CD14-positive monocyte (primary cell): ENCODE data around the gene FHL3. TPM values are rescaled to one million over a fixed set of nuclear protein-coding genes. Genes with fewer than 3 reads are reported as not detected.

Experiments
- DNase-seq, 3 donors: peaks; one replicate each; pipeline ENCODE4 v3.0.0-alpha.2; 2011 to 2022
- H2AFZ ChIP-seq: 2 replicates; pipeline ENCODE4 v1.6.0; 2012; ENCODE audit warnings: mild to moderate bottlenecking, low read depth, low read length, inconsistent platforms; ENCODE audit not compliant: insufficient read depth, poor library complexity, severe bottlenecking
- H3K27ac ChIP-seq, 2 donors: 1 replicate in 1 of 2; 2 replicates in 1 of 2; pipeline ENCODE4 v1.5.1; 2012 to 2013; ENCODE audit warnings: low read length in 2 of 2, control low read depth in 1 of 2, inconsistent platforms in 1 of 2, low read depth in 1 of 2, mild to moderate bottlenecking in 1 of 2
- H3K27me3 ChIP-seq, 2 donors: one replicate each; pipeline versions ENCODE4 v1.6.0 to v1.6.1; 2011 to 2013; ENCODE audit warnings: low read length in 2 of 2; ENCODE audit not compliant: control insufficient read depth in 2 of 2, insufficient read depth in 2 of 2
- H3K36me3 ChIP-seq, 2 donors: replicated peaks in 1 of 2; 1 replicate in 1 of 2; 2 replicates in 1 of 2; pipeline versions ENCODE4 v1.5.1 to v1.6.1; 2012 to 2013; ENCODE audit warnings: low read length in 2 of 2, control low read depth in 1 of 2, inconsistent platforms in 1 of 2, mild to moderate bottlenecking in 1 of 2; ENCODE audit not compliant: insufficient read depth in 2 of 2, control insufficient read depth in 1 of 2
- H3K4me1 ChIP-seq, 2 donors: 1 replicate in 1 of 2; 2 replicates in 1 of 2; pipeline versions ENCODE4 v1.5.1 to v1.6.1; 2012 to 2013; ENCODE audit warnings: low read length in 2 of 2, control low read depth in 1 of 2, inconsistent platforms in 1 of 2, mild to moderate bottlenecking in 1 of 2, moderate library complexity in 1 of 2; ENCODE audit not compliant: insufficient read depth in 2 of 2, control insufficient read depth in 1 of 2
- H3K4me2 ChIP-seq: replicated peaks from 2 replicates; pipeline ENCODE3; 2012; ENCODE audit warnings: low read length, moderate library complexity, mild to moderate bottlenecking; ENCODE audit not compliant: poor library complexity, severe bottlenecking; ENCODE audit errors: extremely low read depth
- H3K4me3 ChIP-seq, 3 experiments: fragments of 200-600 bp in 1 of 3; sonication (generic) in 1 of 3; replicated peaks in 1 of 3; 1 replicate in 2 of 3; 2 replicates in 1 of 3; pipeline ENCODE4 v1.5.1; 2011 to 2013; ENCODE audit warnings: low read length in 3 of 3, mild to moderate bottlenecking in 3 of 3, control low read depth in 2 of 3, low read depth in 2 of 3, inconsistent platforms in 1 of 3, moderate library complexity in 1 of 3
- H3K79me2 ChIP-seq: 2 replicates; pipeline ENCODE4 v1.6.0; 2012; ENCODE audit warnings: mild to moderate bottlenecking, control low read depth, inconsistent platforms, low read length, moderate library complexity; ENCODE audit not compliant: insufficient read depth
- H3K9ac ChIP-seq: 2 replicates; pipeline ENCODE4 v1.6.0; 2017; ENCODE audit warnings: low read length, mild to moderate bottlenecking; ENCODE audit not compliant: insufficient read depth, poor library complexity, severe bottlenecking
- H3K9me3 ChIP-seq, 2 donors: replicated peaks in 1 of 2; 1 replicate in 1 of 2; 2 replicates in 1 of 2; pipeline versions ENCODE4 v1.5.1 to v1.6.1; 2012 to 2013; ENCODE audit warnings: low read length in 2 of 2, control low read depth in 1 of 2; ENCODE audit not compliant: control insufficient read depth in 1 of 2, insufficient read depth in 1 of 2
- H4K20me1 ChIP-seq: 2 replicates; pipeline ENCODE4 v1.6.0; 2012; ENCODE audit warnings: mild to moderate bottlenecking, low read length, control low read depth, moderate library complexity; ENCODE audit not compliant: insufficient read depth
- H3K27ac Mint-ChIP-seq, 7 donors: one replicate each; pipeline ENCODE4 v1.8.0; 2020; ENCODE audit warnings: mild to moderate bottlenecking in 7 of 7, mixed read lengths in 7 of 7, moderate library complexity in 6 of 7, inconsistent platforms in 2 of 7
- H3K27me3 Mint-ChIP-seq, 3 donors: one replicate each; pipeline ENCODE4 v1.8.0; 2021 to 2022; ENCODE audit warnings: low read depth in 3 of 3, mild to moderate bottlenecking in 3 of 3, mixed read lengths in 3 of 3, moderate library complexity in 3 of 3, inconsistent platforms in 1 of 3
- H3K36me3 Mint-ChIP-seq, 2 donors: one replicate each; pipeline ENCODE4 v1.8.0; 2020; ENCODE audit warnings: mixed read lengths in 2 of 2, inconsistent platforms in 1 of 2, mild to moderate bottlenecking in 1 of 2
- H3K4me1 Mint-ChIP-seq: one replicate; pipeline ENCODE4 v1.8.0; 2020; ENCODE audit warnings: mild to moderate bottlenecking, mixed read lengths
- H3K4me3 Mint-ChIP-seq, 2 donors: one replicate each; pipeline ENCODE4 v1.8.0; 2020; ENCODE audit warnings: mild to moderate bottlenecking in 2 of 2, mixed read lengths in 2 of 2, moderate library complexity in 1 of 2
- H3K9me3 Mint-ChIP-seq, 7 donors: one replicate each; pipeline ENCODE4 v1.8.0; 2020 to 2022; ENCODE audit warnings: mixed read lengths in 7 of 7, mild to moderate bottlenecking in 6 of 7, moderate library complexity in 6 of 7, inconsistent platforms in 2 of 7
- CTCF ChIP-seq: fragments of 200-600 bp; IDR thresholded peaks from one replicate; pipeline ENCODE4 v1.8.0; 2022; ENCODE audit warnings: antibody characterized with exemption, mild to moderate bottlenecking
- WGBS: methylation state at CpG from one replicate; pipeline ENCODE4 v1.1.5; 2013; ENCODE audit warnings: missing lambda C conversion rate; ENCODE audit not compliant: insufficient coverage; 5-methylcytosine and 5-hydroxymethylcytosine counted together
- intact Hi-C, 2 donors: fragments of 100-400 bp; cut with micrococcal nuclease; formaldehyde crosslinking; loops; one replicate each; pipeline versions ENCODE4 v1.15.0 to v1.15.1; 2023
- polyA plus RNA-seq, 3 donors: library from polyadenylated mRNA; depleted of rRNA in 1 of 3; unstranded in 2 of 3; stranded (reverse) in 1 of 3; fragments of 300-500 nt in 2 of 3; fragments of >200 nt in 1 of 3; fragmentation: Illumina TruSeq in 2 of 3; gene quantifications; 1 replicate in 2 of 3; 2 replicates in 1 of 3; pipeline ENCODE4 v1.2.3, GENCODE V29; 2012 to 2021

FHL3 gene
- polyA plus RNA-seq, 3 donors, result 24.7 to 32.3 (median 26.1) TPM

- no peaks in the 10 kb centered on the region for H3K79me2 ChIP-seq
- WGBS, result 39% methylated on average over 3 of the region's 12 CpGs
- peak in 2 of 3 donors; percentile 47 to 51 for DNase-seq
- intact Hi-C loops, result loop anchor here in 1 of 2 donors (10.0 kb wide), 1 partner anchor 805 kb away; no protein-coding TSS in a partner anchor
- H3K27me3 ChIP-seq, result no peaks in the 10 kb centered on the region
- H3K4me3 ChIP-seq, result no peak overlapping the region
- H3K4me1 Mint-ChIP-seq, result peaks cover 28% of the 10 kb centered on the region
- peak overlapping the region; percentile 58 for H3K4me2 ChIP-seq
- H3K4me3 Mint-ChIP-seq, result peak overlapping the region in 1 of 2 donors; percentile 84
- H3K9me3 Mint-ChIP-seq, result no peaks in the 10 kb centered on the region
- no peak overlapping the region for H3K27ac ChIP-seq
- H3K9me3 ChIP-seq, result no peaks in the 10 kb centered on the region
- no peak overlapping the region for H2AFZ ChIP-seq
- H3K4me1 ChIP-seq, result peaks cover 13 to 14% of the 10 kb centered on the region in 2 donors
- no peak overlapping the region for H3K9ac ChIP-seq
- no peaks in the 10 kb centered on the region for H4K20me1 ChIP-seq
- H3K27ac Mint-ChIP-seq, result peak overlapping the region in 4 of 7 donors; percentile 18 to 41 (median 36)
- peaks cover 13 to 25% of the 10 kb centered on the region in 2 donors for H3K36me3 Mint-ChIP-seq
- no peak for TF ChIP-seq CTCF
- H3K27me3 Mint-ChIP-seq, result peaks cover 8 to 21% (median 10%) of the 10 kb centered on the region in 3 donors
- peaks cover 13 to 18% of the 10 kb centered on the region in 2 donors for H3K36me3 ChIP-seq
Measured at GRCh38 chr1:38029685-38030511, 24.6 kb upstream of the FHL3 start.

GRCh38 chr1:38029081-38029681 is 23.9 kb upstream of the FHL3 start:
- H3K36me3 ChIP-seq, result peaks cover 18 to 26% of the 10 kb centered on the region in 2 donors
- H3K4me1 ChIP-seq, result peaks cover 13 to 14% of the 10 kb centered on the region in 2 donors
- Mint-ChIP-seq H3K27ac (peak overlapping the region in 2 of 7 donors; percentile 41 to 68), H3K4me1 (peaks cover 28% of the 10 kb centered on the region), H3K9me3 (no peaks in the 10 kb centered on the region), H3K4me3 (no peak overlapping the region), H3K36me3 (peaks cover 18 to 31% of the 10 kb centered on the region in 2 donors), H3K27me3 (peaks cover 8 to 21% (median 10%) of the 10 kb centered on the region in 3 donors)
- WGBS, result 73% methylated on average over 20 of the region's 23 CpGs
- DNase-seq, result no peak
- no peak overlapping the region for H3K27ac ChIP-seq
- no peak overlapping the region for H3K4me3 ChIP-seq
- no peaks in the 10 kb centered on the region for H3K9me3 ChIP-seq
- H2AFZ ChIP-seq, result no peak overlapping the region
- H3K27me3 ChIP-seq, result no peaks in the 10 kb centered on the region
- no peak overlapping the region for H3K4me2 ChIP-seq
- H4K20me1 ChIP-seq, result no peaks in the 10 kb centered on the region
- H3K9ac ChIP-seq, result no peak overlapping the region
- TF ChIP-seq CTCF, result no peak
- intact Hi-C loops, result loop anchor here in 1 of 2 donors (10.0 kb wide), 1 partner anchor 806 kb away; no protein-coding TSS in a partner anchor
- H3K79me2 ChIP-seq, result no peaks in the 10 kb centered on the region
